ENCODE measurements around the gene ATF7IP.
"Not testable (repeated sequence)": the region's sequence is repeated elsewhere in the genome, so short reads cannot be mapped to it uniquely, and the experiment has no call there.

ATF7IP gene, protein sequence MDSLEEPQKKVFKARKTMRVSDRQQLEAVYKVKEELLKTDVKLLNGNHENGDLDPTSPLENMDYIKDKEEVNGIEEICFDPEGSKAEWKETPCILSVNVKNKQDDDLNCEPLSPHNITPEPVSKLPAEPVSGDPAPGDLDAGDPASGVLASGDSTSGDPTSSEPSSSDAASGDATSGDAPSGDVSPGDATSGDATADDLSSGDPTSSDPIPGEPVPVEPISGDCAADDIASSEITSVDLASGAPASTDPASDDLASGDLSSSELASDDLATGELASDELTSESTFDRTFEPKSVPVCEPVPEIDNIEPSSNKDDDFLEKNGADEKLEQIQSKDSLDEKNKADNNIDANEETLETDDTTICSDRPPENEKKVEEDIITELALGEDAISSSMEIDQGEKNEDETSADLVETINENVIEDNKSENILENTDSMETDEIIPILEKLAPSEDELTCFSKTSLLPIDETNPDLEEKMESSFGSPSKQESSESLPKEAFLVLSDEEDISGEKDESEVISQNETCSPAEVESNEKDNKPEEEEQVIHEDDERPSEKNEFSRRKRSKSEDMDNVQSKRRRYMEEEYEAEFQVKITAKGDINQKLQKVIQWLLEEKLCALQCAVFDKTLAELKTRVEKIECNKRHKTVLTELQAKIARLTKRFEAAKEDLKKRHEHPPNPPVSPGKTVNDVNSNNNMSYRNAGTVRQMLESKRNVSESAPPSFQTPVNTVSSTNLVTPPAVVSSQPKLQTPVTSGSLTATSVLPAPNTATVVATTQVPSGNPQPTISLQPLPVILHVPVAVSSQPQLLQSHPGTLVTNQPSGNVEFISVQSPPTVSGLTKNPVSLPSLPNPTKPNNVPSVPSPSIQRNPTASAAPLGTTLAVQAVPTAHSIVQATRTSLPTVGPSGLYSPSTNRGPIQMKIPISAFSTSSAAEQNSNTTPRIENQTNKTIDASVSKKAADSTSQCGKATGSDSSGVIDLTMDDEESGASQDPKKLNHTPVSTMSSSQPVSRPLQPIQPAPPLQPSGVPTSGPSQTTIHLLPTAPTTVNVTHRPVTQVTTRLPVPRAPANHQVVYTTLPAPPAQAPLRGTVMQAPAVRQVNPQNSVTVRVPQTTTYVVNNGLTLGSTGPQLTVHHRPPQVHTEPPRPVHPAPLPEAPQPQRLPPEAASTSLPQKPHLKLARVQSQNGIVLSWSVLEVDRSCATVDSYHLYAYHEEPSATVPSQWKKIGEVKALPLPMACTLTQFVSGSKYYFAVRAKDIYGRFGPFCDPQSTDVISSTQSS

DNA sequence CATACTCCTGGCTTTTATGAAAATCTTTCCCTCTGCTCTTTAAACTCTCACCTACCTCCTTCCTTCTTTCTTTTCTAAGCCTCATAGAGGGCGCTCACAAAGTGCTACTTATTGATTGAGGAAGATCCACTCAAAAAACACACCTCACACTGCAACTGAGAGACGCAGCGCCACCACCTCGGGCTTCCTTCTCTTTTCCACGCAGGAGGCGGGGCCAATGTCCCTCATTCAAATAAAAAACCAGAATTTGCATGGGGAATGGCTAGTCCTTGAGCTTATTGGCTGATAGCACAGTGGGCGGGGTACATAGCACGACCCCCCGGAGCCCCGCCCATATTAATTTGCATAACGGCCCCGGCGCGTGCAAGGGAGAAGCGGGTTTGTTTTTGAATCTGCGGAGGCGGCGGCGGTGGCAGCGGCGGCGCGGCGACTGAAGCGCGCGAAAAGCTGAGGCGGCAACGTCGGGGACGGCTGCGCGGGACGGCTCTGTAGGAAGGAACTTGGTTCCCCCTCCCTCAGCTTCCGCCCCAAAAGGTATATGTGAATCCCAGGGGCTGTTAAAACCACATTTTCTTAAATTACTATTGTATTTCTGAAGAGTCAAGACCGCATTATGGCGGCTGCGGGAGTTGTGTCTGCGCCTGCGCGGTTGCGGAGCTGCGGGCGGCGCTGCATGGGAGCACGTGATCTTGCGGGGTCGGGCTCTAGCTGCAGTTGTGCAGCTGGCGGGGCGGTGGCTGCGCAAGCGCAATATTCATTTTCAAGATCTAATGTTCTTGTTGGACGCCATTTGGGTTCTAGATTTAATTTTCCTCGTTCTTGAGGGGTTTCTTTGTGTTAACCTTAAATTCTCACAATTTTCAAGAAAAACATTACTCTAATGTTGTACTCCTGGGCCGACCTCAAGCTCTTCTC is at the start of gene ATF7IP:
Gene ATF7IP, plus strand, starts transcription at position 389 of the 915 bp plus-strand sequence. CDS start 58,234 bp downstream, outside the sequence.
- peak; percentile 98 for DNase-seq

DNA sequence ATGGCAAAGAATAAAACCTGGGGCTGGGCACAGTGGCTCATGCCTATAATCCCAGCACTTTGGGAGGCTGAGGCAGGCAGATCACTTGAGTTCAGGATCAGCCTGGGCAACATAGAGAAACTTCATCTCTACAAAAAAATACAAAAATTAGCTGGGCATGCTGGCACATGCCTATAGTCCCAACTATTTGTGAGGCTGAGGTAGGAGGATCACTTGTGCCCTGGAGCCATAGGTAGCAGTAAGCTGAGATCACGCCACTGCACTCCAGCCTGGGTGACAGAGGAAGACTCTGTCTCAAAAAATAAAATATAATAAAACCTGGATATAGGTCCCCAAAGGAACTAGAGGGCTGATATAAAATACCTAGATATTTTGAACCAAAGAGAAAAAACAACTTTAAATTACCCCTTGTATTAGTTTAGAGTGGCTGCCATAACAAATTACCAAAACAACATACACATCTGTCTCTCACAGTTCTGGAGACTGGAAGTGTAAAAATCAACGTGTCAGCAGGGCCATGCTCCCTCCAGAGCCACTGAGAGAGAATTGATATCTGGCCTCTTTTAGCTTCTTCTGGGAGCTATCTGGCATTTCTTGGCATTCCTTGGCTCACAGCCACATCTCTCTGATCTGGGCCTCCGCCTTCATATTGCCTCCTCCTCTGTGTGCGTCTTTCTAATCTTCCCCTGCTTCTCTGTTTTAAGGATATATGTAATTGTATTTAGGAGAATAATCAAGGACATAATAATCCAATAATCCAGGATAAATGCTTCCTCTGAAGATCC is 47.9 kb upstream of the ATF7IP start:
- DNase-seq: no peak

DNA sequence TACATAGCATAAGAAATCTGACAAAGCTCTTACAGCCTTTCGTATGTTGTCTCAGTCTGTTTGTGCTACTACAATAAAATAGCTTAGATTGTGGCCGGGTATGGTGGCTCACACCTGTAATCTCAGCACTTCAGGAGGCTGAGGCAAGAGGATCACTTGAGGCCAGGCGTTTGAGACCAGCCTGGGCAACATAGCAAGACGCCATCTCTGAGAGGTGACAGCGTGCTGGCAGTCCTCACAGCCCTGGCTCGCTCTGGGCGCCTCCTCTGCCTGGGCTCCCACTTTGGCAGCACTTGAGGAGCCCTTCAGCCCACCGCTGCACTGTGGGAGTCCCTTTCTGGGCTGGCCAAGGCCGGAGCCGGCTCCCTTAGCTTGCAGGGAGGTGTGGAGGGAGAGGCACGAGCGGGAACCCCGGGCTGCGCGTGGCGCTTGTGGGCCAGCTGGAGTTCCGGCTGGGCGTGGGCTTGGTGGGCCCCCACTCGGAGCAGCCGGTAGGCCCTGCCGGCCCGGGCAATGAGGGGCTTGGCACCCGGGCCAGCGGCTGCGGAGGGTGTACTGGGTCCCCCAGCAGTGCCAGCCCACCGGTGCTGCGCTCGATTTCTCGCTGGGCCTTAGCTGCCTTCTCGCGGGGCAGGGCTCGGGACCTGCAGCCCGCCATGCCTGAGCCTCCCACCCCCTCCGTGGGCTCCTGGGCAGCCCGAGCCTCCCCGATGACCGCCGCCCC is 45.6 kb upstream of the ATF7IP start:
- not testable (repeated sequence) for DNase-seq

DNA sequence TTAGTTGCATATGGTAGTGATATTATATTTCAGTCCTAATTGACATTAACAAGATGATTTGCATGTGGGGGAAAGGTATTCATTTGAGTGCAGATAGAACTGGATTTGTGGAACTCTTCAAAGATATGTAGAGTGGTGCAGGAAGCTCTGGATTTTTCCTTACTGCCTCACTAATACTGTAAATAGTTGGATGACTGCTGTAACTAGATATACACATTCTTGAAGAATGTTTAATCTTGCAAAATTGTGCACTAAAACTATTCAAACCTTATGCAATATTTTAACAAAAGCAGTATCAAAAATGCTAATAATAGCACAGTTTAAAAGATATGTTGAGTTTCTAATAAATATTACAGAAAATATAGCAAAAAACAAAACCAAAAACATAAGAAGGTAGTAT is 43.1 kb upstream of the ATF7IP start:
- no peak for DNase-seq

DNA sequence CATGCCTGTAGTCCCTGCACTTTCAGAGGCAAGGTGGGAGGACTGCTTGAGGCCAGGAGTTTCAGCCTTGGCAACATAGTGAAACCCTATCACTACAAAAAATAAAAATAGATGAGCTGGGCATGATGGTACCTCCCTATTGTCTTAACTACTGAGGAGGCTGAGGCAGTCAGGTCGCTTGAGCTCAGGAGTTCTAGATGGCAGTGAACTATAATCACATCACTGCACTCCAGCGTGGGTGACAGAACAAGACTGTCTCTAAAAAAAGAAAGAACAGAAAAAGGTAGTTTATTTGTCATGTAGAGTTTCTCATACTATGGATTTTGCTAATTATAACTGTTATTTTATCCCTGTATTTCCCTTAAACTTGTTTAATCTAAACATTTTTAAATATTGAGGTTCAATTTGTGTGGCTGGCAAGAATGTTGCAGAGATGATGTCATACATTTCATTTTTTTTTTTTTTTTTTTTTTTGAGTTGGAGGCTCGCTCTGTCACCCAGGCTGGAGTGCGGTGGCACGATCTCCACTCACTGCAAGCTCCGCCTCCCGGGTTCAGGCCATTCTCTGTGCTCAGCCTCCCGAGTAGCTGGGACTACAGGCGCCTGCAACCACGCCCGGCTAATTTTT is 39.7 kb upstream of the ATF7IP start:
- no peak for DNase-seq

DNA sequence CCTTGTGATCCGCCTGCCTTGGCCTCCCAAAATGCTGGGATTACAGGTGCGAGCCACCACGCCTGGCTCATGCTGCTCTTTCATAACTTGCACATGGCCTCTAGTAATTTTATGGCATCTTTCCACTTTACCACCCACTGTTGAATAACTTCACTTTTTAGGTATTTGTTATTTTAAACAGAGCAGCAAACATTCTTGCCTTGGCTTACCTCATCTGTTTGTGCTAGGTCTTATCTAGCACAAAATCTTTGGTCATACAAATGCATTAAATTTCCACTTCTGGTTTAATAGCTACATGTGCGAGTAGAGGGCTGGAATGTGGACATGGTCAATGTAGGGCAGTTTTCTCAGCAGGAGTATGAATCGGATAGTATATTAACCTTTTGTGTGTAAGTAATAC is 38.8 kb upstream of the ATF7IP start:
- no peak for DNase-seq

DNA sequence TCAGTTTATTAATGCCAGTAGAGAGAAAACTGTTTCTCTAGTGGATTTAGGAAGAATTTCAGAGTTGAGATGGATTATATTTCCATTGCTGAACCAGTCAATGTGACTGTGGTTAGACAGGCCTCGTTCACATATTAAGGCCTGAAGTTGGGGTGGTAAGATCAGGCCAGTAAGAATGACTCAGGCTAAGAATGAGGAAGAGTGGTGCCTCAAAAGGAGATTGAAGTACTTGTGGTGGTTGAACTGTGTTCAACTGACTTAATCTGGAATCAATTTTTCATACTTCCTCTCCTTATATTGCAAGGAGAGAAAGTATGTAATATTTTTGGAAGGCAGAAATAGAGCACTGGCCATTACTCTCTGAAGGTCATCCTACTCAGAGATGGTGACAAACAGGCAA is 37.8 kb upstream of the ATF7IP start:
- peak; percentile 9 for DNase-seq

DNA sequence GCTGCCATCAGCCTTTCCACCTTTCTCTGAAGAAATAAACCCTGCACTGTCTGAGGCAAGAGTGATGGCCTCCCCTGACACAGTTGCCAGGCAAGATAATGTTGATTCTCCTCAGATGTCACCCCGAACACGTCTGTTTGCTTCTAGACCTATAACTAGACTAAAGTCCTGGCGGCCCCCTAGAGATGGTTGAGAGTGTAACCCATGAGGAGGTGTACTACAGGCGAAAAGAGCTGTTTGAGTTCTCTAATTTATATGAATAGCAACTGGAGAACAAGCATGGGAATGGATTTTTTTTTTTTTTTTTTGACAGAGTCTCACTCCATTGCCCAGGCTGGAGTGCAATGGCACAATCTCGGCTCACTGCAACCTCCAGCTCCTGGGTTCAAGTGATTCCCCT is 33.0 kb upstream of the ATF7IP start:
- no peak for DNase-seq

DNA sequence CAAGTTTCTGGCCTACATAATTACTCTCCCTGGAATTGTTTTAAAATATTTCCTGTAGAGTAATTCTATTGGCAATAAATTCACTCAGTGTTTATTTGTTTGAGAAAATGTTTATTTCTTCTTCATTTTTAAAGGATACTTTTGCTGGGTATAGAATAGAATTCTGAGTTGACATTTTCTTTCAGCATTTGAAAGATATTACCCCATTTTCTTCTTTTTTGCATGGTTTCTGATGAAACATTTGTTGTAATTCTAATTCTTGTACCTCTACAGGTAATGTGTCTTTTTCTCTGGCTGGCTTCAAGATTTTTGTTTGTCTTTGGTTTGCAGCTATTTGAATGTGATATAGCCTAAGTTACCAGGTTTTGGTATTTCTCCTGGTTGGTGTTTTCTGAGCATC is 25.1 kb upstream of the ATF7IP start:
- no peak for DNase-seq

DNA sequence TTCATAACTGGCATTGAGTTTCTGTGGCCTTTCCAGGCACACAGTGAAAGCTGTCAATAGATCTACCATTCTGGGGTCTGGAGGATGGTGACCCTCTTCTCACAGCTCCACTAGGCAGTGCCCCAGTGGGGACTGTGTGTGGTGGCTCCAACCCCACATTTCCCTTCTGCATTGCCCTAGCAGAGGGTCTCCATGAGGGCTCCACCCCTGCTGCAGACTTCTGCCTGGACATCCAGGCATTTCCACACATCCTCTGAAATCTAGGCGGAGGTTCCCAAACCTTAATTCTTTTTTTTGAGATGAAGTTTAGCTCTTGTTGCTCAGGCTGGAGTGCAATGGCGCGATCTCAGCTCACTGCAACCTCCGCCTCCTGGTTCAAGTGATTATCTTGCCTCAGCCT is 14.0 kb upstream of the ATF7IP start:
- not testable (repeated sequence) for DNase-seq

DNA sequence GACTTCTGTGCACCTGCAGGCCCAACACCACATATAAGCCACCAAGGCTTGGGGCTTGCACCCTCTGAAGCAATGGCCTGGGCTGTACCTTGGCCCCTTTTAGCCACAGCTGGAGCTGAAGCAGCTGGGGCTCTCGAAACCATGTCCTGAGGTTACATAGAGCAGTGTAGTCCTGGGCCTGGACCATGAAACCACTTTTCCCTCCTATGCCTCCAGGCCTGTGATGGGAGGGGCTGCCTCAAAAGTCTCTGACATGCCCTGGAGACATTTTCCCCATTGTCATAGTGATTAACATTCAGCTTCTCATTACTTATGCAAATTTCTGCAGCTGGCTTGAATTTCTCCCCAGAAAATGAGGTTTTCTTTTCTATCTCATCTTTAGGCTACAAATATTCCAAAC is 13.4 kb upstream of the ATF7IP start:
- DNase-seq: not testable (repeated sequence)

DNA sequence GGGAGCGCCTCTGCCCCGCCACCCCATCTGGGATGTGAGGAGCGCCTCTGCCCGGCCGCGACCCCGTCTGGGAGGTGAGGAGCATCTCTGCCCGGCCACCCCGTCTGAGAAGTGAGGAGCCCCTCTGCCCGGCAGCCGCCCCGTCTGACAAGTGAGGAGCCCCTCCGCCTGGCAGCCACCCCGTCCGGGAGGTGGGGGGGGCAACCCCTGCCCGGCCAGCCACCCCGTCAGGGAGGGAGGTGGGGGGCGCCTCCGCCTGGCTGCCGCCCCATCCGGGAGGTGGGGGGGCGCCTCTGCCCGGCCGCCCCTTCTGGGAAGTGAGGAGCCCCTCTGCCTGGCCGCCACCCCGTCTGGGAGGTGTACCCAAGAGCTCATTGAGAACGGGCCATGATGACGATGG is 10.8 kb upstream of the ATF7IP start:
- DNase-seq: not testable (repeated sequence)

DNA sequence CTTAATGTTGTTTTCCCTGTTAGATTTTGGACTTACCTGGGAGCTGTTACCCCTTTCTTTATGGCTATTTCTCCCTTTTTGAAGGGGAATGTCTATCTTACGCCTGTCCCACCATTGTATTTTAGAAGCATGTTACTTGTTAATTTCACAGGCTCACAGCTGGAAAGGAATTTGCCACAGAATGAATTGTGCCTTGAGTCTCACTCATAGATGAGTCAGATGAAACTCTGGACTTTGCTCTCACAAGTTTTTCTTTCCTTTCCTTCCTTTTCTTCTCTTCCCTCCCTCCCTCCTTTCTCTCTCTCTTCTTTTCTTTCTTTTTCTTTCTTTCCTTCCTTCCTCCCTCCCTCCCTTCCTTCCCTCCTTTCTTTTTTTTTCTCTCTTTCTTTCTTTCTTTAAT is 9.3 kb upstream of the ATF7IP start:
- no peak for DNase-seq

DNA sequence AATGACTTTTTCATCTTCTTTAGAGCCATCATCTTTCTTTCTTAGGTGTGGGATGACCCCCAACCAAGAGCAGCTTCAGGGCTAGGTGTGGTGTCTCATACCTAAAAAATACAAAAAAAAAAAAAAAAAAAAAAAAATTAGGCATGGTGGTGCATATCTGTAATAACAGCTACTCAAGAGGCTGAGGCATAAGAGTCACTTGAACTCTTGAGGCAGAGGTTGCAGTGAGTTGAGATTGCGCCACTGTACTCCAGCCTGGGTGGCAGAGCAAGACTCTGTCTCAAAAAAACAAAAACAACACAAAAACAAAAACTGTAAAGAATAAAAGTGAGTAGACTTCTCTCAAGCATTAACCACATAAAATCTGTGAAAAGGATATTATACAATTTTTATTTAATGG is 8.0 kb upstream of the ATF7IP start:
- no peak for DNase-seq

DNA sequence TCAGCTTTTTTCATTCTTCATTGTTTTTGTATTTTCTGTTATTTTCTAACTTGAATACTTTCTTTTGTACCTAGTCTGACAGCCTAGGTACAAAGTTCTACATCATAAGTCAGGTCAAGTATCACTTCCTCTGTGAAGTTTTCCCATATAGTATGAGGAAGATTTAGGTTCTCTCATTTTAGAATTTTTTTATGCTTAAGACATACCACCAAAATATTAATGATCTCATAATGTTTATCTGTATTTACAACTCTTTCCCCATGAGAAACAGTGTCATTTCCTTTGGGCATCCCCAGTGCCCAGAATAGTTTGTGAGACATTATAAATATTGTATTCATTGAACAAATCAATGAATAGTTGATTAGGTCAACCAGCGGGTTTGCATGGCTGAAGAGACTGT is 3.1 kb upstream of the ATF7IP start:
- DNase-seq: peak; percentile 34

DNA sequence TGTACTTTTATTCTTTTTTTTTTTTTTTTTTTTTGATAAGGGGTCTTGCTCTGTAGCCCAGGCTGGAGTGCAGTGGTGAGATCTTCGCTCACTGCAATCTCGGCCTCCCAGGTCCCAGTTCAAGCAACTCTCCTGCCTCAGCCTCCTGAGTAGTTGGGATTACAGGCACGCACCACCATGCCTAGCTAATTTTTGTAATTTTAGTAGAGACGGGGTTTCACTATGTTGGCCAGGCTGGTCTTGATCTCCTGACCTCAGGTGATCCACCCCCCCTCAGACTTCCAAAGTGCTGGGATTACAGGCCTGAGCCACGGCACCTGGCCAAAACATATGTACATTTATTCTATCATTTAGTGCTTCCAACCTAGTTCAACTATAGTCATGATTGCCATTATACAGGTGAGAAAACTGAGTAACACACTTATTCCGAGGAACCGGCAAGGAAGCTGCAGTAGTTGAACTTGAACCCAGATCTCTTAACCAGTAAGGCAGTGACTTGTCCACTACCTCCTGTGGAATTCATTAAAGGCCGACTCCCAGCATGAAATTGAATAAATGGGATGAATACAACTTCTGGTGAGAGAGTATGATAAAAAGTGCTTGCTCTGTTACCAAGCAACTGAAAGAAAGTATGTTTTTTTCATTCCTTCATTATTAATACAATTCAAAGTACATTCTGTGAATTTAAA is 755 bp upstream of the ATF7IP start:
- no peak for DNase-seq

DNA sequence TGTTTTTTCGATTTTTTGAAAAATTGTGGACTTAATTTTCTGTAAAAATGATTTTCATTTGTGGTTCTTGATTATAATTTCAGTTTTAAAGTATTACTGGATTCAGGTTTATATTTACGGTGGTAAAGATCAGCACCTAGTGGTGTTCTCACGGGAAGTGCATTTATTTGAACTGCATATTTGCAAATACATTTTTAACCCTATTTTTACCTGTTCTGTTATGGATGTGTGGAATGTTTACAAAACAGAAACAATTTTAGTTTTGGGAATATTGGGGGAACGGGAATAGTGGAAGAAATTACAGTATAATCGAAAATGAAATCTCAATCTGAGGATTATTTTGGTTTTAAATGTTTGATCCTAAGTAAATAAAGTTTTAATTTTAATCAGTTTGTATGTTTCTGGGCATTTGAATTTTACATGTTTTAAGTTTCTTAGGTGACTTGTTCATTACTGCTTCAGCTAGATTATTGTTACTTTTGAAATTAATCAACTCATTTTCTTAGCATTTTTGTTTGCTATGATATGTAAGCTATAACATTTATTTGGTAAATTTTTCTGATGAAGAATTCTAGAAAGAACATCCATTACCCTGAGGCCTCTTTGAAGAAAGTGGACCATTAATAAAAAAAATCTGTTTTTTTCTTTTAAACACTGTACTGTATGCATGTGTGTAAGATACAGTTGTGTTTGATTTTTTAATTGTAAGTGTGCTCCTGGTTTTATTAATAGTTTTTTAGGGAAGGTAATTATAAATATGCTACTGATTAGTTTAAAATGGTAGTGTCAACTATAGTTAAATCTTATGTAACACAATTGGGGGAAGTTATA is 942 bp downstream of the ATF7IP start:
- DNase-seq: peak; percentile 64

DNA sequence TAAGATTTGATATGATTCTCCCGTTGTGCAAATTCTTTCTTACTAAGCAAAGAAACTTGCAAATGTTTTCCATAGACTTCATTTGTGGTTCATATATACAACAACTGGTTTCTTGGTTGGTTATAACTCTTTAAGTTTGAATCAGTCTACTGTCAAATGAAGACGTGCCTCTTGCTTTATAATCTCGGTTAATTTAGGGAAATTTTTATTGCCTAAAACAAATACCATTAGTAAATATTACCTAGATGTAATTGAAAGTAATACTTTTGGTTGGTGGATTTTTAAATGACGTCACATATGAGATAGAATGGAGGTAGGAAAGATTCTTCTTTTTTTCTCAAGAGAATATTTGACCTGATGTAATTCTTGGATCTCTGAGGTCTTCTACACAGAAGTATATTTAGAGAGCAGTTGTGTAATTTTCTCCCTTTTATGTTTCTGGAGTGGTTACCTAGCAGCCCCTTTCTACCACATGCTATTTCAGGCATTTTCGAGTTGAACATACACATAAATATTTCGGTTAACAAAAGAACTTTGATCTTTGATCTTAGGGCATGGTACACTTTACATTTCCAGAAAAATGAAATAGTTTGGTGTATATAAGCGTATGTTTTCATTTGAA is 1.7 kb downstream of the ATF7IP start:
- peak; percentile 88 for DNase-seq
